Measurements from ENCODE around the gene TMEM225B. TPM values are rescaled to one million over a fixed set of nuclear protein-coding genes. Genes with fewer than 3 reads are reported as not detected.

The TMEM225B gene
- total and polyA plus RNA-seq, 11 donors: 0.10 to 0.52 (median 0.51) TPM; not detected in 6

- peaks cover 0 to 6% (median 0%) of the 10 kb centered on the region in 12 donors for H3K4me1 ChIP-seq
- WGBS, 4 donors: 91 to 92% (median 91%) methylated on average over 9 of the region's 9 CpGs
- H3K9me3 ChIP-seq: no peaks in the 10 kb centered on the region
- peaks cover 0 to 100% (median 100%) of the 10 kb centered on the region in 9 donors for H3K36me3 ChIP-seq
- peak overlapping the region in 1 of 12 donors; percentile 48 for H3K27ac ChIP-seq
- H3K27me3 ChIP-seq: no peaks in the 10 kb centered on the region
- TF ChIP-seq CTCF (IDR thresholded peaks at IDR 0.05) (no peak), POLR2A (IDR thresholded peaks at IDR 0.05) (no peak)
- ATAC-seq: no peak
- H3K4me3 ChIP-seq: no peak overlapping the region
- intact Hi-C loops (cut with DNase I): loop anchor here in 1 of 10 donors (10.0 kb wide), 1 partner anchor 109 kb away; no protein-coding TSS in a partner anchor
- no peak for DNase-seq
Observed at GRCh38 chr7:99623702-99624447, 25.8 kb downstream of the TMEM225B start.

GRCh38 chr7:99624484-99624883, 26.4 kb downstream of the TMEM225B start:
- Histone ChIP-seq H3K4me3 (no peak overlapping the region), H3K9me3 (no peaks in the 10 kb centered on the region), H3K36me3 (peaks cover 0 to 100% (median 100%) of the 10 kb centered on the region in 9 donors), H3K4me1 (peaks cover 0 to 6% (median 0%) of the 10 kb centered on the region in 12 donors), H3K27ac (no peak overlapping the region), H3K27me3 (no peaks in the 10 kb centered on the region)
- no peak for DNase-seq
- 83 to 94% (median 91%) methylated on average over 16 of the region's 16 CpGs for WGBS, 4 donors
- no peak for TF ChIP-seq CTCF (IDR thresholded peaks at IDR 0.05)
- no peak for ATAC-seq
- intact Hi-C loops (cut with DNase I): loop anchor here in 1 of 10 donors (10.0 kb wide), 1 partner anchor 110 kb away; no protein-coding TSS in a partner anchor

- Histone ChIP-seq H3K4me1 (peaks cover 0 to 6% (median 0%) of the 10 kb centered on the region in 12 donors), H3K36me3 (peaks cover 0 to 100% (median 100%) of the 10 kb centered on the region in 9 donors), H3K27ac (no peak overlapping the region), H3K27me3 (no peaks in the 10 kb centered on the region), H3K4me3 (no peak overlapping the region), H3K9me3 (no peaks in the 10 kb centered on the region)
- TF ChIP-seq CTCF (IDR thresholded peaks at IDR 0.05) (no peak), POLR2A (IDR thresholded peaks at IDR 0.05) (no peak)
- 80 to 89% (median 85%) methylated on average over 5 of the region's 5 CpGs for WGBS, 4 donors
- ATAC-seq: no peak
- intact Hi-C loops (cut with DNase I): loop anchor here in 1 of 10 donors (10.0 kb wide), 1 partner anchor 111 kb away; no protein-coding TSS in a partner anchor
- no peak for DNase-seq
Observed at GRCh38 chr7:99625321-99625720, 27.3 kb downstream of the TMEM225B start.

- no peak for TF ChIP-seq CTCF (IDR thresholded peaks at IDR 0.05)
- no peak for TF ChIP-seq POLR2A (IDR thresholded peaks at IDR 0.05)
- 93 to 99% (median 95%) methylated on average over 4 of the region's 4 CpGs for WGBS, 4 donors
- H3K27me3 ChIP-seq: no peaks in the 10 kb centered on the region
- no peak overlapping the region for H3K27ac ChIP-seq
- H3K36me3 ChIP-seq: peaks cover 0 to 100% (median 100%) of the 10 kb centered on the region in 9 donors
- peaks cover 0 to 8% (median 0%) of the 10 kb centered on the region in 12 donors for H3K4me1 ChIP-seq
- H3K9me3 ChIP-seq: no peaks in the 10 kb centered on the region
- intact Hi-C loops (cut with DNase I): loop anchor here in 1 of 10 donors (10.0 kb wide), 1 partner anchor 111 kb away; no protein-coding TSS in a partner anchor
- ATAC-seq: no peak
- H3K4me3 ChIP-seq: no peak overlapping the region
- no peak for DNase-seq
Observed at GRCh38 chr7:99625961-99626360, 27.9 kb downstream of the TMEM225B start.

Measured in heart left ventricle (tissue), 16 donors.